Gastroesophageal sphincter (tissue), 4 donors: ENCODE measurements around the gene SPAAR. TPM values are rescaled to one million over a fixed set of nuclear protein-coding genes. Genes with fewer than 3 reads are reported as not detected.
"Not testable (repeated sequence)": the region's sequence is repeated elsewhere in the genome, so short reads cannot be mapped to it uniquely, and the experiment has no call there.

Source experiments
- ATAC-seq: fragments of 150-250 bp; one replicate; pipeline ENCODE4 v1.9.1; 2016; ENCODE audit warnings: mild to moderate bottlenecking, moderate library complexity
- H3K27ac ChIP-seq, 4 donors: fragments of 200-600 bp; sonication (generic) in 3 of 4; 1 replicate in 3 of 4; 2 replicates in 1 of 4; pipeline ENCODE4 v1.5.1; 2016 to 2019
- H3K27me3 ChIP-seq: fragments of 200-600 bp; sonication (generic); one replicate; pipeline ENCODE4 v1.5.1; 2019
- H3K36me3 ChIP-seq, 2 donors: fragments of 200-600 bp; sonication (generic); one replicate each; pipeline ENCODE4 v1.5.1; 2019; ENCODE audit warnings: control low read depth in 1 of 2
- H3K4me1 ChIP-seq, 3 donors: fragments of 200-600 bp; sonication (generic); 1 replicate in 2 of 3; 2 replicates in 1 of 3; pipeline ENCODE4 v1.5.1; 2016 to 2019; ENCODE audit warnings: control low read depth in 2 of 3
- H3K4me3 ChIP-seq, 2 donors: fragments of 200-600 bp; sonication (generic); one replicate each; pipeline ENCODE4 v1.5.1; 2019; ENCODE audit warnings: mild to moderate bottlenecking in 1 of 2, moderate library complexity in 1 of 2
- H3K9me3 ChIP-seq, 3 donors: fragments of 200-600 bp; sonication (generic); one replicate each; pipeline ENCODE4 v1.5.1; 2017 to 2019; ENCODE audit warnings: control low read depth in 2 of 3
- CTCF ChIP-seq, 4 experiments: fragments of 200-600 bp in 2 of 4; fragments of 450-650 bp in 2 of 4; sonication (generic) in 1 of 4; IDR thresholded peaks; one replicate each; pipeline ENCODE4 v1.5.1; 2017 to 2019; ENCODE audit warnings: antibody characterized with exemption in 4 of 4, mild to moderate bottlenecking in 2 of 4, moderate library complexity in 2 of 4
- EP300 ChIP-seq: sonication (generic); formaldehyde crosslinking; IDR thresholded peaks from one replicate; pipeline ENCODE4 v1.6.1; 2017; ENCODE audit warnings: antibody characterized with exemption, mild to moderate bottlenecking
- POLR2A ChIP-seq, 2 donors: fragments of 450-650 bp; IDR thresholded peaks; one replicate each; pipeline ENCODE4 v1.6.1; 2017; ENCODE audit warnings: antibody characterized with exemption in 2 of 2, mild to moderate bottlenecking in 2 of 2, moderate library complexity in 1 of 2
- POLR2AphosphoS5 ChIP-seq: sonication (generic); formaldehyde crosslinking; IDR thresholded peaks from one replicate; pipeline ENCODE4 v1.6.1; 2017; ENCODE audit warnings: antibody characterized with exemption
- WGBS, 2 donors: methylation state at CpG; one replicate each; pipeline ENCODE4 v1.1.5; 2018; ENCODE audit warnings: low coverage in 1 of 2; 5-methylcytosine and 5-hydroxymethylcytosine counted together
- total RNA-seq, 4 donors: library from RNA; depleted of rRNA; stranded (reverse); fragments of >200 nt; gene quantifications; one replicate each; pipeline ENCODE4 v1.1.0, GENCODE V29; 2016

The SPAAR gene
- total RNA-seq, 4 donors from 2014 or later: 0.62 to 5.5 (median 2.6) TPM

GRCh38 chr9:35892051-35892450 lies 17.2 kb upstream of the SPAAR start:
- no peak for TF ChIP-seq POLR2A (IDR thresholded peaks at IDR 0.05)
- H3K36me3 ChIP-seq: no peaks in the 10 kb centered on the region
- peaks cover 21% of the 10 kb centered on the region for H3K27me3 ChIP-seq
- H3K9me3 ChIP-seq: no peaks in the 10 kb centered on the region
- 50 to 100% methylated on average over 1 of the region's 1 CpG for whole genome bisulfite sequencing, 2 donors
- ATAC-seq: no peak
- H3K4me3 ChIP-seq: no peak overlapping the region
- H3K4me1 ChIP-seq: no peaks in the 10 kb centered on the region
- H3K27ac ChIP-seq: no peak overlapping the region

GRCh38 chr9:35896570-35896969 lies 12.7 kb upstream of the SPAAR start:
- no peak for ATAC-seq
- Histone ChIP-seq H3K9me3 (no peaks in the 10 kb centered on the region), H3K36me3 (no peaks in the 10 kb centered on the region), H3K4me3 (no peak overlapping the region), H3K27me3 (peaks cover 26% of the 10 kb centered on the region), H3K27ac (no peak overlapping the region), H3K4me1 (no peaks in the 10 kb centered on the region)
- TF ChIP-seq EP300 (no peak), POLR2AphosphoS5 (no peak), CTCF (IDR thresholded peaks at IDR 0.05) (no peak), POLR2A (IDR thresholded peaks at IDR 0.05) (no peak)
- WGBS, 2 donors: 92 to 93% methylated on average over 2 of the region's 2 CpGs

- not testable (repeated sequence) for ATAC-seq, H3K9me3 ChIP-seq, H3K4me1 ChIP-seq, H3K4me3 ChIP-seq, H3K27ac ChIP-seq, H3K36me3 ChIP-seq
- WGBS, 2 donors: 87 to 90% methylated on average over 3 to 7 of the region's 7 CpGs
- H3K27me3 ChIP-seq: peaks cover 26% of the 10 kb centered on the region
Observed at GRCh38 chr9:35897376-35898099, 11.8 kb upstream of the SPAAR start.

GRCh38 chr9:35898337-35898736 lies 11.0 kb upstream of the SPAAR start:
- no peak for ATAC-seq
- peaks cover 0 to 3% (median 0%) of the 10 kb centered on the region in 3 donors for H3K4me1 ChIP-seq
- H3K27ac ChIP-seq: no peak overlapping the region
- H3K27me3 ChIP-seq: peaks cover 26% of the 10 kb centered on the region
- H3K9me3 ChIP-seq: no peaks in the 10 kb centered on the region
- no peaks in the 10 kb centered on the region for H3K36me3 ChIP-seq
- no peak overlapping the region for H3K4me3 ChIP-seq
- TF ChIP-seq EP300 (no peak), CTCF (IDR thresholded peaks at IDR 0.05) (no peak), POLR2AphosphoS5 (no peak), POLR2A (IDR thresholded peaks at IDR 0.05) (no peak)

GRCh38 chr9:35899021-35899420 lies 10.3 kb upstream of the SPAAR start:
- WGBS, 2 donors: 81 to 86% methylated on average over 2 of the region's 2 CpGs
- Histone ChIP-seq H3K4me1 (peaks cover 0 to 10% (median 0%) of the 10 kb centered on the region in 3 donors), H3K27ac (no peak overlapping the region), H3K36me3 (no peaks in the 10 kb centered on the region), H3K4me3 (no peak overlapping the region), H3K9me3 (no peaks in the 10 kb centered on the region), H3K27me3 (peaks cover 26% of the 10 kb centered on the region)
- TF ChIP-seq CTCF (IDR thresholded peaks at IDR 0.05) (no peak), POLR2AphosphoS5 (no peak), POLR2A (IDR thresholded peaks at IDR 0.05) (no peak), EP300 (no peak)
- no peak for ATAC-seq

- Histone ChIP-seq H3K27me3 (no peaks in the 10 kb centered on the region), H3K4me3 (no peak overlapping the region), H3K27ac (no peak overlapping the region), H3K36me3 (no peaks in the 10 kb centered on the region), H3K4me1 (peaks cover 12 to 50% (median 37%) of the 10 kb centered on the region in 3 donors), H3K9me3 (no peaks in the 10 kb centered on the region)
- TF ChIP-seq POLR2A (IDR thresholded peaks at IDR 0.05): no peak
- TF ChIP-seq CTCF (IDR thresholded peaks at IDR 0.05): peak in 3 of 4 experiments; percentile 77 to 90 (median 83)
- ATAC-seq: no peak
- WGBS, 2 donors: 26 to 30% methylated on average over 3 of the region's 3 CpGs
Observed at GRCh38 chr9:35903049-35903448, 6.2 kb upstream of the SPAAR start.
